Measurements from ENCODE around the gene UBE2L5.

DNA sequence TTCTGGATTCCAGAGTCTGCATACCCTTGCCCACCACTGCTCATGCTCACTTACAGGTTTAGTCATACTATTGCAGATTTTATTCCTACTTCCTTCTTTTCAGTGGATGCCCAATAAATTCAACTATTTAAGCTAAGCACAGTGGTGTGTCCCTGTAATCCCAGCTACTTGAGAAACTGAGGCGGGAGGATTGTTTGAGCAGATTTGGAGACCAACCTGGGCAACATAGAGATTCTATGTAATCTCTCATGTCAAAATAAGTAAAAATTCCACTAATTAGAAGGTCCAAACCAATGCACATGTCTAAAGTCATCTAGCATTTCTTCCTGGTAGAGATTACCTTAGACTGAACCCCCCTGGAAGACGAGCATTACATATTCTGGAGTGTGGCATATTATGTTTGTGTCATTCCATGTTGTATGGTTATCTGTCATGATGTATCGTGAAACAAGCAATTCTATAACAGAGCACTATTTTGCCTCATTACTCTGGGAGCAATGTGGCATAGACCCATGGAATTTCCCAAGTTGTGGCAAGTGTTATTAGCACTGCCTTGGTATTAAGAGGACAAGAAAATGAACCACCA, 35.1 kb downstream of the UBE2L5 start:
- TF ChIP-seq, protein P1, sequence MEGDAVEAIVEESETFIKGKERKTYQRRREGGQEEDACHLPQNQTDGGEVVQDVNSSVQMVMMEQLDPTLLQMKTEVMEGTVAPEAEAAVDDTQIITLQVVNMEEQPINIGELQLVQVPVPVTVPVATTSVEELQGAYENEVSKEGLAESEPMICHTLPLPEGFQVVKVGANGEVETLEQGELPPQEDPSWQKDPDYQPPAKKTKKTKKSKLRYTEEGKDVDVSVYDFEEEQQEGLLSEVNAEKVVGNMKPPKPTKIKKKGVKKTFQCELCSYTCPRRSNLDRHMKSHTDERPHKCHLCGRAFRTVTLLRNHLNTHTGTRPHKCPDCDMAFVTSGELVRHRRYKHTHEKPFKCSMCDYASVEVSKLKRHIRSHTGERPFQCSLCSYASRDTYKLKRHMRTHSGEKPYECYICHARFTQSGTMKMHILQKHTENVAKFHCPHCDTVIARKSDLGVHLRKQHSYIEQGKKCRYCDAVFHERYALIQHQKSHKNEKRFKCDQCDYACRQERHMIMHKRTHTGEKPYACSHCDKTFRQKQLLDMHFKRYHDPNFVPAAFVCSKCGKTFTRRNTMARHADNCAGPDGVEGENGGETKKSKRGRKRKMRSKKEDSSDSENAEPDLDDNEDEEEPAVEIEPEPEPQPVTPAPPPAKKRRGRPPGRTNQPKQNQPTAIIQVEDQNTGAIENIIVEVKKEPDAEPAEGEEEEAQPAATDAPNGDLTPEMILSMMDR (IDR thresholded peaks at IDR 0.05 in 4 of 5, conservative IDR thresholded peaks at IDR 0.05 in 1 of 5): no peak
- no peak for TF ChIP-seq POLR2A (IDR thresholded peaks at IDR 0.05)

Data from gastrocnemius medialis (tissue), 4 donors.